Measurements from ENCODE around the gene KLHL28.

DNA sequence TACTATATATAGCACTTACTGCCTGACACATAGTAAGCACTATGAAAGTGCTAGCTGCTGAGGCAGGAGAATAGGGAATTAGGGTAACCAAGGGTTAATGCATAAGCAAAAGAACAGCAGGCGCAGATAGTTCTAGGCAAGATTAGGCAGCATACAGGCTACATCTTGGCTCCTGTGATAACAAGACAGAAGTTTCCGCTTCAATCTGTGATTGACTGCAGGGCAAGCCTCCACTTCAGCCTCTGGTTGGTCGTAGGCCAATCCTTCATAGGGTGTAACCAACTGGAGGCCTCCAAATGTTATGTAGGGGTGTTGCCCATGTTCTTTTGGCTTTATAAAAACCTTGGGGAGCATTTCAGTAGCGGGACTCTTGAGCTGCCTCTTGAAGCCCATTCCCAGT is 46.9 kb downstream of the KLHL28 start:
- TF ChIP-seq POLR2AphosphoS5 (IDR thresholded peaks at IDR 0.05; ENCODE audit: insufficient read depth in 1 of 2, low read depth in 1 of 2) = no peak
- TF ChIP-seq, protein P1, sequence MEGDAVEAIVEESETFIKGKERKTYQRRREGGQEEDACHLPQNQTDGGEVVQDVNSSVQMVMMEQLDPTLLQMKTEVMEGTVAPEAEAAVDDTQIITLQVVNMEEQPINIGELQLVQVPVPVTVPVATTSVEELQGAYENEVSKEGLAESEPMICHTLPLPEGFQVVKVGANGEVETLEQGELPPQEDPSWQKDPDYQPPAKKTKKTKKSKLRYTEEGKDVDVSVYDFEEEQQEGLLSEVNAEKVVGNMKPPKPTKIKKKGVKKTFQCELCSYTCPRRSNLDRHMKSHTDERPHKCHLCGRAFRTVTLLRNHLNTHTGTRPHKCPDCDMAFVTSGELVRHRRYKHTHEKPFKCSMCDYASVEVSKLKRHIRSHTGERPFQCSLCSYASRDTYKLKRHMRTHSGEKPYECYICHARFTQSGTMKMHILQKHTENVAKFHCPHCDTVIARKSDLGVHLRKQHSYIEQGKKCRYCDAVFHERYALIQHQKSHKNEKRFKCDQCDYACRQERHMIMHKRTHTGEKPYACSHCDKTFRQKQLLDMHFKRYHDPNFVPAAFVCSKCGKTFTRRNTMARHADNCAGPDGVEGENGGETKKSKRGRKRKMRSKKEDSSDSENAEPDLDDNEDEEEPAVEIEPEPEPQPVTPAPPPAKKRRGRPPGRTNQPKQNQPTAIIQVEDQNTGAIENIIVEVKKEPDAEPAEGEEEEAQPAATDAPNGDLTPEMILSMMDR (IDR thresholded peaks at IDR 0.05) = no peak
- no peak for TF ChIP-seq POLR2A (IDR thresholded peaks at IDR 0.05)
